GM10266 (cell line): Measurements from ENCODE around the gene GNG7.

Source experiments
- DNase-seq: peaks from one replicate; pipeline ENCODE4 v3.0.0; 2012; ENCODE audit errors: extremely low spot score
- TF ChIP-seq, protein P1 (sequence below): IDR thresholded peaks from 2 replicates; pipeline ENCODE4 v1.5.1; 2012; ENCODE audit warnings: mild to moderate bottlenecking, low read depth; ENCODE audit not compliant: control insufficient read depth, insufficient read depth; ENCODE audit errors: missing control alignments

The GNG7 gene

DNA sequence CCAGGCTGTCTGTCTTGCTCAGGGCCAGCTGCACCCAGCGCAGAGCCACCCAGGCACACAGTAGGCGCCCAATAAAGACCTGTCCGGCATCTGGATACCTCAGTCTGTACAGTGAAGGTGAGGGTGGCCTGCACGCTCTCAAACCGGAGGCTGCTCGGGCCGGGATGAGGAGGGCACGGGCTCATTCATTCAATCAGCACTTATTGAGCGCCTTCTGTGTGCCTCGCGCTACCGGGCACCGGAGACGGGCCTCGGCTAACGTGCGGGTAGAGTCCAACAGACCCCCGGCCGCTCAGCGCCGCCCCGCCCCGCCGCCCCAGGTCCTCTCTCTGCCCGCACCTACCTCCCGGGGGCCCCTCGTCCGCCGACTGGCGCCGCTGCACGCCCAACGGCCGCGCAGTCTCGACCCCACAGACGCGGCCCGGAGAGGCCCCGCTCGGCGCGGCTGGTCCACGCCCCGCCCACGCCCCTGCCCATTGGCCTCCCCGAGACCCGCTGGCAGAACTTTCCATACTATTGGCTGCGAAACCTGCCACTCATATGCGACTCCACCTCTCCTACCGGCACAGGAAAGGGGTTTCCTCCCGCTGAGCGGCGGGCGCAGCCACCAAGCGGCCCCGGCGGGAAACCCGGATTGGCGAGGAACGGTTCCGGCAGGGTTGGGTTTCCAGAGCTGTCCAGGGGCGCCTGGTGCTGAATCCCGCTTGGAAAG, 37.3 kb upstream of the GNG7 start, which contains the start of gene SLC39A3:
SLC39A3 (minus strand) TSS at position 416 of the 712 bp plus-strand sequence. CDS start 2,760 bp downstream, outside the sequence.
- peak; percentile 100 for DNase-seq
- TF ChIP-seq, protein P1, sequence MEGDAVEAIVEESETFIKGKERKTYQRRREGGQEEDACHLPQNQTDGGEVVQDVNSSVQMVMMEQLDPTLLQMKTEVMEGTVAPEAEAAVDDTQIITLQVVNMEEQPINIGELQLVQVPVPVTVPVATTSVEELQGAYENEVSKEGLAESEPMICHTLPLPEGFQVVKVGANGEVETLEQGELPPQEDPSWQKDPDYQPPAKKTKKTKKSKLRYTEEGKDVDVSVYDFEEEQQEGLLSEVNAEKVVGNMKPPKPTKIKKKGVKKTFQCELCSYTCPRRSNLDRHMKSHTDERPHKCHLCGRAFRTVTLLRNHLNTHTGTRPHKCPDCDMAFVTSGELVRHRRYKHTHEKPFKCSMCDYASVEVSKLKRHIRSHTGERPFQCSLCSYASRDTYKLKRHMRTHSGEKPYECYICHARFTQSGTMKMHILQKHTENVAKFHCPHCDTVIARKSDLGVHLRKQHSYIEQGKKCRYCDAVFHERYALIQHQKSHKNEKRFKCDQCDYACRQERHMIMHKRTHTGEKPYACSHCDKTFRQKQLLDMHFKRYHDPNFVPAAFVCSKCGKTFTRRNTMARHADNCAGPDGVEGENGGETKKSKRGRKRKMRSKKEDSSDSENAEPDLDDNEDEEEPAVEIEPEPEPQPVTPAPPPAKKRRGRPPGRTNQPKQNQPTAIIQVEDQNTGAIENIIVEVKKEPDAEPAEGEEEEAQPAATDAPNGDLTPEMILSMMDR: no peak

DNA sequence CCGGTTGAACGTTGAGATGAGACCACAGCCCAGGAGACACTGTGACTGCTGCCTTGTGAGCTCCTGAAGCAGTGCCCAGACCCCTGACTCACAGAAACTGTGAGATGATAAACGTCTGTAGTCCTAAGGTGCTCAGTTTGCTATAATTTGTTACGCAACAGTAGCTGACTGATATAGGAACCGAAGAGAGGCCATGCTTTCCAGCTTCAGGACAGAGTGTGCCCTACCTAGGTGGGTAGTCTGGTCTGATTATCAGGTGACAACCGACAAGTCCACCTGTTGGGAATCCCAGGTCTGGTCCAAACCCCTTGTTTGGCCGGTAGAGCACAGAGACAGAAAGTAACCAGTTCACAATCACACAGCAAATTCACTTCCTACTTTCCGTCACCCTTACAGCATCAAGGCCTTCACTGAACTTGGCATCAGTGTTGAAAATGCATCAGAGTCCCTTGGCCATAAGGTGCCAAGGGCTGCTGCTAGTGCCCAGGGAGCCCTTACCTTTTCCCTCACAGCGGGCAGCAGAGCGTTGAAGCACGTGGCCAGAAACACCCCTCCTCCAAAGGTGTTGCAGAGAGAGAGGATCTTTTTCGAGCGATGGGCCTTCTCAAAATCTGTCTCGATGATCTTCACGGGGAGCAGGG, 34.2 kb upstream of the GNG7 start:
- TF ChIP-seq, protein P1: no peak
- DNase-seq: no peak

DNA sequence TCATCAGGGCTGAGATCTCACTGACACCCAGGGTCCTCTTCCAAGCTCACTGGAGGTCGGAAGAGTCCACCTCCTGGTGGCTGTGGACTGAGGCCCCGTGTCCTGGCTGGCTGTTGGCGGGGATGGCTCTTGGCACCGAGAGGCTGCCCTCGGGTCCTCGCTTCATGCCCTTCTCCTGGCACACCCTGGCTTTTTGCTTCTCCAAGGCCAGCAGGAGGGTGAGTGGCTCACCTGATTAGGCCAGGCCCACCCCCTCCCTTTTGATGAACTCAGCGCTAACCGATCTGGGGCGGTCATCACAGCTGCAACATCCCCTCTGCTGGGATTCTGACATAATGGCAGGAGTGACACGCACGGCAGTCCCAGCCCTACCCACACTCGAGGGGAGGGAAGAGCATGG, 32.9 kb upstream of the GNG7 start:
- TF ChIP-seq, protein P1: no peak
- DNase-seq: no peak

DNA sequence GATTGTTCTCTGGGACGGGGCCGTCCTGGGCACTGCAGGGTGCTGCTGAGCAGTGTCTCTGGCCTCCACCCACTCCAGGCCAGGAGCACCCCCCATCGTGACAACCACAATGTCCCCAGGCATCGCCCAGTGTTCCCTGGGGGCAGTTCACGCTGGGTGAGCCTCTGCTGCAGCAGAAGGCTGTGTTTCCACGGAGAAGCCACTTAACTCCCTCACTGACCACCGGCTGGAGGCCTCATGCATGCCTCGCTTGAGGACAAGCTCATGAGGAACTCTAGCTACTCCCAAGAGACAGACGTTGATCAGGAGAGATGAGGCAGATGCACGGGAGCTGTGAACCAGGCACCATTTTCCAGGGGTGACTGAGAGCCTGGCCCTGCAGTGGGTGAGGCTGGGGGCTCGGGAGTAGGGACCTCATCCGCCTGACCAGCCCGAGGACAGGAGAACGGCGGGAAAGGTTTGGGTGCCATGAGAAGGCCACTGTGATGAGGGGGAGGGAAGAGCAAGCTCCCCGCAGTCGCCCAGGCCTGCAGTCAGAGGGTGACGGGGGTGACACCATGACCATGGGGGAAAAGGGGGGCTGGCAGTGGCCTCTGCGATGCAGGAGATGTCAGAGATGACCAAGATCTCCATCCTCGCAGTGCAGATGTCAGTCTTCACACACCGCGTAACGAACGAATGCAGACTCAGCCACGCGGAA, 32.2 kb upstream of the GNG7 start:
- TF ChIP-seq, protein P1: no peak
- DNase-seq: no peak

DNA sequence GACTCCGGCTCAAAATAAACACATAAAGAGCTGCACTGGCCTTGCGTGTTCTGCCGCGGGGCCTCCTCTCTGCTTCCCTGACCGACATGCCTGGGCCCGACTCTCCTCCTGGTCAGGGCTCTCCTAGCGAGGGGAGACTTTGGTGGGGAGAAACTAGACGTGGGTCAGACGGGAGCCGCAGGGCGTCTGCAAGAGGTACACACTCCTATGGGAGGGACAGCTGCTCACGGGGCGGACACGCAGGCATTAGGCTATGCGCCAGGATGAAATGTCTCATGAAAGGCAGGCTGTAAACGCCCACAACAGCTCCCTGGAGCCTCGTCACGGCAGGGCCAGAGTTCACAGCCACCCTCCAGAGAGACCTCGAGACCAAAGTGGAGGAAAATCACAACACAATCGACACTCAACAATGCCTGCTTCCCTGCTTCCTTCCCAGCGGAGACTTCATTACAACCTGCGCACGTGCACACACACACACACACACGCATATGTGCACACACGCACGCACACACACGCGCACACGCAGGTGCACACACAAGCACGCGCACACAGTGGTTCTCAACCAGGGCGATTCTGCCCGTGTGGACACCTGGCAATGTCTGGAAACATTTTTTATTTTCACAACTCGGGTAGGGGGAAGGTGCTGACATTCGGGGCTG, 31.6 kb upstream of the GNG7 start:
- no peak for DNase-seq
- TF ChIP-seq, protein P1: no peak

DNA sequence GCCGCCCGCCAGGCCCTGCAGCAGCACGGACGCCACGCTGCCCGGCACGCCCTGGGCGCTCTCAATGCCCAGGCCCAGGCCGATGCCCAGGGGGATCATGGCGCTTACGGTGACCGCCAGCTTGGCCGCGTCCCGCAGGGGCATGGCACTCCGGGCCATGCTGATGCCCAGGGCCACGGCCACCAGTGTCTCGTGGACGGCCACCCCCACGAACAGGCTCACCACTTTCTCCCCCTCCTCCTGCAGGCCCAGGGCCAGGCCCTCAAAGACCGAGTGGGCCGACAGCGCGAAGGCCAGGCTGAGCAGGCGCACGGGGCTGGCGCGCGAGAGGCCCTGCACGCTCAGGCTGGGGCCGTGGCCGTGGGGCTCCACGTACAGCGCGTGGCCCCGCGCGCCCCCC, 30.4 kb upstream of the GNG7 start:
- DNase-seq: no peak
- TF ChIP-seq, protein P1: no peak
